NCI-H774 (cell line): Measurements from ENCODE around the gene ARHGAP27.

ENCODE experiments used
- DNase-seq: peaks from one replicate; lab custom pipeline; 2025; lab: John Stamatoyannopoulos, UW

ARHGAP27 gene

DNA sequence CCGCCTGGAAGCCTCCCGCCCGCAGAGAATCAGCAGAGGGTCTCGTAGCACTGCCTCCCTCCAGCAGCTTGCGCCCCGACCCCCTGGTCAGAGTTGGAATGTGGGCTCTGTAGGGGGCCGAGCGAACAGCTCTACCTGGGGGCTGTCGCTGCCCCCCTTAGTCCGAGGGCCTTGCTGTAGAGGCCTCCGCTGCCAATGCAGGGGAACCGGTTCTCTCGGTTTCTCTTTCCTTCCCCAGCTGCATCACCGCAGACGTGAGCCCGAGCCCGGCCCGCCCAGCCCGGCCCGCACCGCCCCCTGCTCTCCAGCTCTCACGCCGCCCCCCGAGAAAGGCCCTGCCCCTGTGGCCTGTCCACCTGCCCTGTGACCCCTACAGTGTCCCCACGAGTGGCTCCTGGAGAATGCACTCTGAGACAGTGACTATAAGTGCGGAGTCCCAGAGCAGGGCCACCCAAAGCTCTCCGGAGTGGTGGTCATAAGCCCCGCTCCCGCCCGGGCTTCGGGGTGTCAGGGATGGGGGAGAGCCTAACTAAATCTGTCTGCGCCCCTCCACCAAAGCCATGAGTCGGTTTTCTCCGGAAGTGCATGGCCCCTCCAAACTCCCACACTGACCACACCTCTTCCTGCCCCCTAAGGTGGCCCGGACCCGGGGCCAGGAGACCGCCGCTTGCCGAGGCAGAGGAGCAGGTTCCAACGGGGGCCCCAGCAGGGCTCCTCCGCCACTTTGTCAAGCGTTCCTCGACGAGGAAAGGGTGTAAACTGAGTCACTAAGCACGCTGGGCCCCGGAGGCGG lies 1.7 kb downstream of the ARHGAP27 start:
- no peak for DNase-seq

DNA sequence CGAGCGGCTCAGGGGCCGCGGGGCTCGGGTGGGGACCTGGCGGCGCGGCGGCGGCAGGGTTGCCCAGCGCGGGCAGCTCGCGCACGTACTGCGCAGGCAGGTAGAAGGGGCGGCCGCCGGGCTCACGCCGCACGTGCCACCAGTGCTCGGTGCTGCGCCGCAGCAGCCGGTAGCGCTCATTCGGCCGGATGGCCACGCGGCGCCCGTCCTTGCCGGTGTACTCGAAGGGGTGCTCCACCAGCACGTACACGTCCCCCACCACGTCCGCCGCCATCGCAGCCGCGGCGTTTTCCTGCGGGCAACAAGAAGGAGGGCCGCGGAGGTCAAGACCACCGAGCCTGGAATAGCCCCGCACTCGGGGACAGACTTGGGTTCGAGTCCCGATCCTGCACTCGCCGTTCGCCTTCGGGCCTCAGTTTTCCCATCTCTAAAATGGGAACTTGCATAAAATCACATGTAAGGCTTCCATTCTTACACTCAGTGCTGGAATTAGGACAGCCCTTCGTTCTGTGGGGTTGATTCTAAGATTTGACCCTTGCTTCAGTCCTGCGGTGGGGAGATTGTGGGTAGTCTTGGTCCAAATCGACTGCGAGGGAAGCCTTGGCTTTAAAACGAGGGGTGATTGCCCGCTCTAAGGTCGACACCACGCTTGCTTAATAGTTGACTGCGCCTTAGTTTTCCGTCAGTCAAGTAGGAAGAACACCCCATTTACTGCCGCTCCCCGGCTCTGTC lies 2.5 kb downstream of the ARHGAP27 start:
- no peak for DNase-seq

DNA sequence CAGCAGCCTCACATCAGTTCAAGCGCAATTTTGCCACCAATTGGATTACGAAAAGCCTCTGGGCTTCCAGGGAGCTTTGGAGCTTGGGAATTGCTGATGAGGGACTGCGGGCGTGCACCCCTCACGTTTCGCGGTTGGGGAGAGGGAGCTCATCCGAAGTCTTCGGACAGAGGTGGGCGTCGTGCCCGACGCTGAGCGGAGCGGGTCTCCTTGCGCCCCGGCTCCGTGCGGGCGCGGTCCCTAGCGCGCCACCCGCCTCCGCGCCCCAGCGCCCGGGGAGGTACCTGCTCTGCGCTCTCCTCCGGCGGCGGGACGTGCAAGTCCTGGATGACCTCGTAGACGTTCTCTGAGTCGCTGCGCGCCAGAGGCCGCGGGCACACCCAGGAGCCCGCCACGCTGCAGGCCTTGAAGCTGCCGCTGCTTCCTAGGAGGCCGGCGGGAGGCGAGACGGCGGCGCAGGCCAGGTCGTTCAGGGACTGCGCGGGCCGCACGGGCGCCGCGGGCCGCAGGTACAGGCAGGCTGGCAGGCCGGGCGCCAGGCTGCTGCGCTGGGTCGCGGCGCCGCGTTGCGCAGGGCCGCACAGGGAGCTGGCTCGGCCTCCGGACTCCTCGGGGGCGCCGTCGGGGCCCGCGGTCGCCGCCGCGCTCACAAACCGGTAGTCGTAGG lies 3.2 kb downstream of the ARHGAP27 start:
- DNase-seq: no peak

DNA sequence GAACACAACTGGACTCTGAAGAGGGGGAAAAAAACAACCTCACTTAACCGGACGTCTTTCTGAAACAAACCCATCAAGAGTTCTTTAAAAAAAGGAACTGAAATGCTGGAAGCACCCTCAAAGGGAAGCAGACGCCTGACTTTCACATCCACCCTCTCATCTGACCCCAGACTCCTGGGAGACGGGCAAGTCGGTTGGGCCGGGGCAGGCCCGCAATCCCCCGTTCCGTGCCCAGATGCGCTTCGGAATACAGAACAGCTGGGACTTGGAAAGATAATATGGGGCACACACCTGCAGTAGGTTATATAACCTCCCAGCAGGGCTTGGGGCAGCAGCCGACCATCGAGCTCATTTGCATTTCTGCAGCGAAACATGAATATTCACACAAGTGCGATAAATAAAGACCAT lies 3.7 kb downstream of the ARHGAP27 start:
- DNase-seq: no peak

DNA sequence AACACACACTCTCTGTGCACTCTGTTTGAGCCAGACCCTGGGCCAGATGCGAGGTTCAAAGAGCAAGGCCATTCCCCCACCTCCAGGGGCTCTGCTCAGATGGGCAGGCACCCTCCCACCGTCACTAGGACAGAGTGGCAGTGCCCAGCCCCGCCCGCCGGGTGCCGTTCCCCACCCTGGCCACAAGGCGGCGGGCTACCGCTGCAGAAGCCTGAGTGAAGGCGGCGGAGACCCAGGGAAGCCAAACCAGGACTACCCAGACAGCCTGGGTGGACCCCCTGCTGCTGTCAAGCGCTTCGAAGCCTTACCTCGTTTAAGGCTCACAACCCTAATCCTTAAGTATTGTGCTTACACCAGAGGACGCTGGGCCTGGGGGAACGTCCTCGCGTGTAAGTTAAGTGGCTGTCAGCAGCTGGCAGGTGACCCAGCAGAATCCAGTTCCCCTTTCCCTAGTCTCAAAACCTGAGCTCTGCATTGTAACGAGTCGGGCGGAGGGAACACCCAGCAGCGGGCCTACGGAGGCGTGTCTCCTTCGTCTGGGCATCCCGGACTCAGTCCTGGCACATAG lies 4.5 kb downstream of the ARHGAP27 start:
- DNase-seq: peak; percentile 62

DNA sequence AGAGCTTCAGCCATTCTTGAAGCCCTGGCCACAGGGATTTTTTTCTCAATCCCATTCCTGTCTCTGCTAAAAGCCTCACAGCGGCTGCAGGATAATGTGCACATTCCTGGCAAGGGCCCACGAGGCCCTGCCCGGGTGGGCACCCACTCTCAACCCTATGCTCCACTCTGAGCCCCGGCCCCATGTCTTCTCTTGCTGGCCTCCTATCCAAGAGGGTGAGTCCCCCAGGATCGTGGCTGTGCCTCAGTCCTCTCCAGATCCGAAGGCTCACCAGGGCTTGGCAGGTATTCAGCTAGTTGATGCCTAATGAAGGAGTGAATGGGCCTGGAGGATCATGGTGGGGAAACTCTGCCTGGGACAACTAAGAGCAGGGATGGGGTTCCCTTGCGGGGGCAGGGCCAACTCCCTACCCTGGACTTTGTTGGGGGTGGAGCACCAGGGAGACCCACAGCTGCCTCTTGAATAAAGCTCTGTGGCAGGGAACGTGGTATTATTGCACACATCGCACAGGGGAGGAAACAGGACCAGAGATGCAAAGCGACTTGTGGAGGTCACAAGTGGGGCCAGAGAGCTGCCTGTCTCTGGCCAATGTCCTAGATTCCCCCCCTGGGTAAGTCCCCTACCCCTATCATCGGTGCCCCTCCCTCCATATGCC lies 5.4 kb downstream of the ARHGAP27 start:
- no peak for DNase-seq

DNA sequence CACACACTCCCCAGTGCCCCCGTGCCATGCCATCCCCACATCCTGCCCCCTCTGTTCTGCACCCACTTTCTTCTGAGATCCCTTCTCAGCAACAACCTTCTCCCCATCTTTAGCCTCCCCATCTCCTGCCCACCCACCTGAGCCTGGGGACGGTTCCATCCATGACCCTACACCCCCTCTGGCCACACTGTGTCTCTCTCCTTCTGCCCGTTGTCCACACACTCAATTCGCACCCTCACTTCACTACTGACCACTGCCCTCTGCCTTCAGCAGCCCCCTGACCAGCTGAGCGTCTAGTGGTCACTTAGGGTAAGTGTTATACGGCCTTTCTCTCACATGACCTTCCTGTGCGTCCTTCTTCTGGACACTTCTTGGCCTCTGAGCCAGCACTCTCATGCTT lies 6.1 kb downstream of the ARHGAP27 start:
- DNase-seq: no peak

DNA sequence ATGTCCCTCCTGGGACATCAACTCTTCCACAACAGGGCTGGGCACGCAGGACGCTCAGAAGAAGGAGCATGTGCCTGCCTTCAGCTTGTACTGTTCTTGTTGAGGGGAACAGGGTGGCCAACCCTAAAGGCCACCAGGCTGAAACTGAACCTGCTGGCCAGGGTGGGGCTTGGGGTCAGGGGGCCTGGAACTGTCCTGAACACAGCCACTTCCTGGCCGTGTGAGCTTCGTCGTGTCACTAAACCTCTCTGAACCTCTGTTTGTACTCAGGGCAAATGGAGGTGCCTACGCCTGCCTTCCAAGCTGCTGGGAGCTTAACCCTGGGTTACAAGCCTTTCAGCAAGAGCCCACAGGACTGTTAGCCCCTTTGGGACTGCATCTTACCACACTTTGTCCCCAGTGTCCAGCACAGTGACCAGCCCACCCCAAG lies 6.7 kb downstream of the ARHGAP27 start:
- no peak for DNase-seq

DNA sequence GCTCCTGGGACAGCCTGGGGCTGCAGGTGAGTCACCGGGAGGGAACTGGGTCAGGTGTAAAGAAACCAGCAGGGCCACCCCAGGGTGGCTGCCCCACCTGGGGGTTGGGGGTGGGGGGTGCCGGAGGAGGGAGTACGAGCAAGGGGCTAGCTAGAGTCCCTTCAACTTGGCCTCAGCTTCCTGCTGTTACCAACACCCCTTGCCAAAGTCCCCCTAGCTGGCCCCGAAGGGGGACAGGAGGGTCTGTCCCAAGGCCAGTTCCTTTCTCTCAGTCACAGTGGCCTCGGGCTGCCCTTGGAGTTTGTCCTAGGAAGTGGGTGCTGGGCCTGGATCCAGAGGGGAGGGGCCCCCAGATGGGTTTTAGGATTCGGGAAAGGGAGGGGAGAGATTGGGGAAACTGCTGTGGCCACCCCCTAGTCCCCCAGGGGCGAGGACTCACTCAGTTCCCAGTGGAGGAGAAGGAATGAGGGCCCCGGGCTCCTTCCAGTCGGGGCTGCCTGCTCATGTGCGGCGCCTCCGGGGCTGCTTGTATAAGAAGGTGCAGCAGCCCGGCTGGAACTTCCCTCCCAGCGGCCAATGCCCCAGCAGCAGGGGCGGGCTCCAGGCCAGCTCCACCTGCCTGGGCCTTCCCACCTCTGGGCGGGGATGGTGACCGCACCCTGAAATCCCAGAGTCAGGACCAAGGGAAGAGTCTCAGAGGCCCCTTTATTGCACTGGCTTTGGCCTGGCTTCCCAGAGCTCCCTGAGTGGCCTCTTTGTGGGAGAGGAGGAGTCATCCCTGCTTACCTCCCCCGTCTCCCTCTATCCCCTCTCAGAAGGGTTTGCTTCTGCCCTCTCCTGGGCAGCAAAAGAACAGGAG lies 7.3 kb downstream of the ARHGAP27 start:
- DNase-seq: peak; percentile 70

DNA sequence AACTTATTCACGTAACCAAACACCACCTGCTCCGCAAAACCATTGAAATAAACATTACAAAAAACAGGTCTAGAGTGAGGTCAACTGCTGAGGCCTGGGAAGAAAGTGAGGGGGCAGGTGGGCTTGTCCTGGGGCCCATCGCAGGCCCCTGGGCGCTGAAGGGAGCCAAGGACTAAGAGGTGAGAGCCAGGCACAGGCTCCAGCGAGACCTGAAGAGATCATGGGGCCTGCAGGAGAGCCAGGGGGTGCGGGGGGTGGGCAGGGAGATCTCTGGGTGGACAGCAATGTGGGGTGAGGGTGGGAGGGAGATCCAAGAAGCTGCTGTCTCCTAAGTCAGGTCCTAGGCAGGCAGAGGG lies 7.9 kb downstream of the ARHGAP27 start:
- DNase-seq: no peak

DNA sequence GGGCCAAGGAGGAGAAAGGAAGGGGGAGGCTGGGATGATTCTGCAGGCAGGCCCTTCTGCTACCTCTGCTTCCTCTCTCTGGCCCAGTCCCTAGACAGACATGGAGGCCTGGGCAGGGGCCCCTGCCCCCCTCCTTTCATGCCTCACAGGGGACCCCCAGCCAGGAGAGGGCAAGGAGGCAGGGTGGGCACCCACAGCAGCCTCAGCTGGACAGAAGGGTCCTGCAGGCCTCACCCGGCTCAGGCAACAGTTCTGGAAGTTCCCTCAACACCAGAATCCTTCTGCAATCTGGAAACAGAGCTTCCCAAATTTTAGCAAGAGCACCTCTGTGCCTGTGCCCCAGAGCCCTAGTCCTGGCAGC lies 8.7 kb downstream of the ARHGAP27 start:
- no peak for DNase-seq

DNA sequence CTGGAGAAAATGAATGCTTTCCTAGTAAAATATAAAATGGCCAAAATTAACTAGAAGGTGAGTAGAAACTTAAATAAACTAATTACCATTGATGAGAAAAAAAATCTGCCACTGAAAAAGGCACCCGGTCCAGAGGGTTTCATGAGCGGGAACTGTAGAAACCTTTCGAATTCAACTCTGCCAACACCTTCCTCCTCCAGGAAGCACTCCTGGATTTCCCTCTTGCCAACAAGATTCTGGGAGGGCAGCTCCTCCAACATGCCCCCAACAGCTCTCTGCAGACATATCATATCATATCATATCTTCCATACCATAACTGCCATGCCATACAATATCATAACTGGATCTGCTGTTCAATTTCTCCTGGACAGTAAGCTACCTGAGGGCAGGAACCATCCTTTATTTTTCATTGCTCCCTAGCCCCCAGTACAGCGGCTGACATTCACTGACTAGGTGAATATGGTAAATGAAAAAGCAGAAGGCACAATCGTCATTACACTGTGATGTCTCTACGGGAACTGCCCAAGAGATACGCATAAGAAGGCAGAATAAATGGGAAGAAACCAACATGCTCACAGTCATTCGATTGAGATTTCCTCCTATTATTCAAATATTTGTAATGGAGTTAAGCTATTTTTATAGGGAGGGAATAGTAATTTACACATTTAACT lies 9.2 kb downstream of the ARHGAP27 start:
- DNase-seq: no peak

DNA sequence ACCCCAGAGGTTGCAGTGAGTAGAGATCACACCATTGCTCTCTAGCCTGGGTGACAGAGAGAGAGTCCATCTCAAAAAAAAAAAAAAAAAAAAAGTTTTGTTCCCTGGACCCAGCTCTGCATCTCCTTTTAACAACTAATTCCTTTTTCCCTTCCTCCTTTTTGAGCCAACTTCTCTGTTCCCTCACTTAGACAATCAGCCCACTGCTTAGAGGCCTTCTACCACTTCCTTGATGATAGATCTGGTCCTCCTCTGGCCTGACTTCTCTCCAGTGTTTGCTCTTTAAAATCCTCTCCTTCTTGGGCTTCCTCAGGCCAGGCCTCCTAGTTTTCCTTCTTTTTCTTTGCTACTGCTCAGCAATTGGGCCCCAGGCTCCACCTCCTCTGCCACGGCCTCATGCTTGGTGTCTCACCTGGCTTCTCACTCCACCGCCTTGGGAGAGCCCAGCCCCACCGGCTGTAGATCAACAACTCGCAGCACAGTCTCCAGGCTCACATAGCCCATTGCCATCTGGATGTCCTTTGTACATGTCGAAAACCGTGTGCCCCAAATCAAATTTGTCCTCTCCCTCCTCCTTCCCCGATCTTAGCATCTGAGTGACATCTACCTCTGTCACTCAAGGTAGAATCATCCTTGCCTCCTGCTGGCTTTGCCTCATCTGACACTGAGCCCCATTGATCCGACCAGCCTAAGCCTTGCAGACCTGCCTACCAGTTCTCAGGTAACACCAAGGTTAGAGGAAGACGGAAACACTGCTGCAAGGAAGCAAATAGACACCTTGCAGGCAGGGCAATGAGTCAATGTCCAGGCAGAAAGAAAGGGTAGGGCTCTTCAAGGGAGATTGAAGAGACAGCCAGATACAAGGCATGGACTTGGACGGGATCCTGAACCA lies 17.4 kb downstream of the ARHGAP27 start:
- DNase-seq: no peak

DNA sequence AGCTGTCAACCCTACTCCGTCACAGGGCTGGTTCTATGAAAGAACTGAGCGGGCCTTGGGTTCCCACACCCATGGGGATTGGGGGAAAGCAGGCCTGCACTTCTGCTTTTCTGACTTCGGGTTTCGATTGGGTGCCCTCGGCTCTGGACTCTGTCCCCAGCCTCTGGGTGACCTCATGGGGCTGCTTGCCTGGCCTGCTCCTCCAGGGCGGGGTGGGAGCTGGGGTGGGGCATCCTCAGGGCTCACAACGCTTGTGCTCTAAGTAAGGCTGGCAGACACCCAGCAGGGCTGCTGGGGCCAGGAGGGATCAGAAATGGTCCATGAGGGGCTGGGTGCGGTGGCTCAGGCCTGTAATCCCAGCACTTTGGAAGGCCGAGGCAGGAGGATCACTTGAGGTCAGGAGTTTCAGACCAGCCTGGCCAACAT lies 19.2 kb downstream of the ARHGAP27 start:
- DNase-seq: no peak

DNA sequence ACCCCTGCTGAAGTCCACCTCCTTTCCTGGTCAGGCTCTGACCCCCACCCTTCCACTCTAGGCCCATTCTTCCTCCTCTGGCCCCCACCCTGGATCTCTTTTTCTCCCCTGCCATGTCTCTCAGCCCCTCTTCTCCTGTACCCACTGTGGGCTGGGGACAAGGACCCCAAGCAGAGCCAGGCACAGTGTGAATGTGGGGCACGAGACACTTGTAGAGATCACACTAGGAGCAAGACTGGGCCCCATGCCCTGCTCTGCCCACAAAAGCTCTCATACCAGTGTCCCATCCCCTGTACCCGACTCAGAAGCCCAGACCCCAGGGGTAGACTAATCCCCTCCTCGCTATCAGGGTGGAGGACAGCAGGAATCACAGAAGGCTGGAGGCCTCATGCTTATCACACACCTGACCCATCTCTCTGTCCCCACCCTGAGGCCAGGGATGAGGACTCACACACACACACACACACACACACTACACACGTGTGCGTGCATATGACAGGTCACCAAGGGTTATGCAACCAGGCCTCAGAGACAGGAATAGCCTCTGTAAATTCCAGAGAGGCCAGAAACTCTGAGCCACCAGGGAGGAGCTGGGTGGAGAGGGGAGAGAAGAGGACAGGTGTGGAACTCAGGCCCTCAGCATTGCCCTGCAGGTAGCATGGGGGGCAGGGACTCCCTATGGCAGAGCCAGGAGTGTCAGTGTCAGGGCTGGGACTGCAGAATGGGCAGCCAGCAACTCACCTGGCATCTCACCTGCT lies 21.1 kb downstream of the ARHGAP27 start:
- DNase-seq: no peak

DNA sequence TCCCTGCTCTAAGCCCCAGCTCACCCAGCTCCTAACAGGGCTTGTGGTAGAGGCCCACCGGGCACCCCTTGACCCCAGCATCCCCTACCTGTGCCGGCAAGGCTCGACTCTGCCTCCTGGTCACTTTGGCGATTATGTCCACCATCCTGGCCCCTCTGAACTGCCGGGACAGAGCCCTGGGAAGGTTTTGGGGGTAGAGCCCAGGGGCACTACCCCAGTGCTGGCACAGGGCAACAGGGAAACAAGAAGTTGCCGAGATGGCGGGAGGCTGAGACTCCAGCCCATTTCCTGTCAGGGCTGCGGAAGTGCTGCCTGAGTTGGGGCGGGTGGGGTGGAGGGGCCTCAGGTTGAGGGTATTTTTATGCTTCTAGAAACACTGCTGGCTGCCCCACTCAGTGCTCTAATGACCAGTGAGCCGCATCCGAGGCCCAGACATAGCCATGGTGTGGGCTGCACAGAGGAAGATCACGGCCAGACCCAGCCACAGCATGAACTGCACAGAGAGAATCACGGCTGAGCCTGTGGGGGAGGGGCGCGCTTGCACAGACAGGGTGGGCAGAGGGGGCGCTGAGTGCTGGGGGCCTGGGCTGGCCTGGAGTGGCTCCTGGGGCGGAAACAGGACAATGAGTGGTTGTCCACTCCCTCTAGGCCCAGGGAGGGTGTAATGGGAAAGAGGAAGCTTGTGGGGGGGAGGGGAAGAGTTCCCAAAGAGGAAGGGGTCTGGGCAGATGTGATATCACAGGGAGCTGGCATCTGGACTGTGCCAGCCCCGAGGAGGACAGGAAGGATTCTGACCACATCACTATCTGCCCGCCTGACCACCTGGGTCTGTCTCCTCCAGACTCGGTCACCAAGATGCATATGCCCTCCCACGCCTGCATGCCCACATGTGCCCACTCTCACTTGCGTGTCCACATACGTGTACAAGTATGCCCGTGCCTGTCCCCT lies 22.3 kb downstream of the ARHGAP27 start:
- DNase-seq: no peak

DNA sequence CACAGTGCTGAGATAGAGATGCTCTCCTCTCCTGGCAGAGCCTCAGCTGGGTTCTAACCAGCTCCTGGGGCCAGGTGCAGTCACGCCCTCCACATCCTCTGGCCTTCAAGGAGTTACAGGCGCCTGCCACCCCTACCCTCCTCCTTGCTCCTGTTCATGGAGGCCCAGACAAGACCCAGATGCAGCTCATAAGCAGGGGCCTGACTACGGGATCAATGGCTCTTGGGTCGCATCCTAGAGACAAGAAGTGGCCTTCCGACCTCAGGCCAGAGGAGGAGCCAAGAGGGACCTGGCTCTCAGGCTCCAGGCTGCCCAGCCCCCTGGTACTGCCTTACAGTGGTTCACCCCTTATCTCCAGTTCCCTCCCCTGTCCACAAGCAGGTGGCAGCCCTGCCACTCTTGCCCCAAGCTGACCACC lies 23.0 kb downstream of the ARHGAP27 start:
- DNase-seq: no peak
